AG04449 (cell line): ENCODE measurements around the gene GINS2.

Experiments used
- CTCF ChIA-PET: fragments of 350-600 bp; formaldehyde crosslinking; extraction: SDS; loops from one replicate; lab custom pipeline; 2021; ENCODE audit warnings: antibody characterized with exemption; lab: Yijun Ruan, JAX
- POLR2A ChIA-PET: fragments of 400-600, 350-600 bp; formaldehyde crosslinking; extraction: SDS; loops from one replicate; lab custom pipeline; 2020; ENCODE audit warnings: antibody characterized with exemption, inconsistent platforms; lab: Yijun Ruan, JAX
- DNase-seq: peaks from one replicate; pipeline ENCODE4 v3.0.0-alpha.2; 2010; ENCODE audit warnings: low read depth, low spot score
- H3K4me3 ChIP-seq: 2 replicates; pipeline ENCODE4 v1.5.1; 2011; ENCODE audit warnings: low read depth, mild to moderate bottlenecking, control low read depth, low read length
- CTCF ChIP-seq: IDR thresholded peaks from one replicate; pipeline ENCODE4 v1.5.1; 2011; ENCODE audit warnings: mild to moderate bottlenecking, moderate library complexity, low read length, control low read depth, inconsistent platforms; ENCODE audit not compliant: insufficient read depth; ENCODE audit errors: missing control alignments

The GINS2 gene

GRCh38 chr16:85650135-85650843 lies 38.5 kb downstream of the GINS2 start:
- CTCF ChIA-PET = interaction anchor here (1.1 to 2.7 kb wide), 3 partner anchors 9 to 67 kb away, joined by 3 to 20 read pairs (median 11); no protein-coding TSS in a partner anchor

GRCh38 chr16:85649411-85650134 lies 39.2 kb downstream of the GINS2 start:
- no peak for TF ChIP-seq CTCF
- ChIA-PET POLR2A (no interaction called here), CTCF (interaction anchor here (1.1 to 2.7 kb wide), 3 partner anchors 10 to 68 kb away, joined by 3 to 20 read pairs (median 11); no protein-coding TSS in a partner anchor)
- no peak for DNase-seq
- H3K4me3 ChIP-seq = no peak overlapping the region

More at GRCh38 chr16:85650135-85650843, 38.5 kb downstream of the GINS2 start:
- POLR2A ChIA-PET = no interaction called here
- DNase-seq = no peak
- TF ChIP-seq CTCF = no peak
- no peak overlapping the region for H3K4me3 ChIP-seq

GRCh38 chr16:85648805-85649204 lies 39.9 kb downstream of the GINS2 start:
- DNase-seq = no peak
- POLR2A ChIA-PET = no interaction called here

GRCh38 chr16:85648070-85648714 lies 40.6 kb downstream of the GINS2 start:
- CTCF ChIA-PET = interaction anchor here (0.9 to 2.5 kb wide), 3 partner anchors 11 to 227 kb away, joined by 3 to 11 read pairs (median 3); no protein-coding TSS in a partner anchor
- no peak for DNase-seq
- POLR2A ChIA-PET = no interaction called here
- TF ChIP-seq CTCF = no peak
- H3K4me3 ChIP-seq = no peak overlapping the region

More at GRCh38 chr16:85648805-85649204, 39.9 kb downstream of the GINS2 start:
- H3K4me3 ChIP-seq = no peak overlapping the region
- TF ChIP-seq CTCF = no peak
- CTCF ChIA-PET = interaction anchor here (0.9 to 2.7 kb wide), 4 partner anchors 10 to 228 kb away, joined by 3 to 20 read pairs (median 7); no protein-coding TSS in a partner anchor

- ChIA-PET POLR2A (no interaction called here), CTCF (no interaction called here)
- no peak for DNase-seq
- no peak overlapping the region for H3K4me3 ChIP-seq
- TF ChIP-seq CTCF = no peak
These were observed 41.8 kb downstream of the GINS2 start for GRCh38 chr16:85646976-85647375.

- no peak for DNase-seq
- no peak for TF ChIP-seq CTCF
- CTCF ChIA-PET = interaction anchor here (1.4 kb wide), 1 partner anchor 12 kb away, joined by 3 read pairs; no protein-coding TSS in a partner anchor
- H3K4me3 ChIP-seq = no peak overlapping the region
- POLR2A ChIA-PET = no interaction called here
These were observed 42.3 kb downstream of the GINS2 start for GRCh38 chr16:85646358-85646907.
